Right hindlimb (tissue), 1 donor: Measurements from ENCODE around the gene TMEM178B.
A peak's percentile ranks its signal among the peaks of the same experiment; 100 is the strongest.
"Not testable (repeated sequence)": the region's sequence is repeated elsewhere in the genome, so short reads cannot be mapped to it uniquely, and the experiment has no call there.

Experiments
- DNase-seq: peaks from one replicate; pipeline ENCODE4 v3.0.0-alpha.2; 2018

TMEM178B gene

DNA sequence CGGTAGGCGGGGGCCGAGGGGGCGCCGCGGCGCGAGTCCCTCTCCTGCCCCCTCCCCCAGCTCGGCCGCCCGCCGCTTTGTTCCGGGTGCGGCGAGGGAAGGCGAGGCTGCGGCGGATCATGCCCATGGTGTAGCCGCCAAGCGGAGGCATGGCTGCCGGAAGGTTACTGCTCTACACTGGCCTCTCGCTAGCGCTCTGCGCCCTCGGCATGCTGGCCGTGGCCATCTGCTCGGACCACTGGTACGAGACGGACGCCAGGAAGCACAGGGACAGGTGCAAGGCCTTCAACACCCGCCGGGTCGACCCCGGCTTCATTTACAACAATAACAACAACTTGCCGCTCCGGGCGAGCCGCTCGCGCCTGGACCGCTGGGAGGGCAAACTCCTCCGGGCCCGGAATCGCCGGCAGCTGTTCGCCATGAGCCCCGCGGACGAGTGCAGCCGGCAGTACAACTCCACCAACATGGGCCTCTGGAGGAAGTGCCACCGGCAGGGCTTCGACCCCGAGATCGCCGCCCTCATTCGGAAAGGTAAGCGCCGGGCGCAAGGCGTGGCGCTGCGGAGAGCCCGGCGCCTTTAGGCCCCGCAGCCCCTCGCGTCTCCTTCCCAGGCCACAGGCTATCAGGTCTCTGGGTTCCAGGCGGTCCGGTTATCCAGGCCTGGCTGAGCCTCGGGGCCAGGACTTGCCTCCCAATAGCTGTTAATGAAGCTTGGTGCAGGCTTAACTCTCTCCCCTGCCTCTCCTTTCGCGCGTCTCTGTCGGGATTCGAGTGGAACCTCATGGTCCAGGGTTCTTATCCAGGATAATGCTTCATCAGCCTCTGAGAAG, 513 bp downstream of the TMEM178B start:
- DNase-seq = peak; percentile 17

DNA sequence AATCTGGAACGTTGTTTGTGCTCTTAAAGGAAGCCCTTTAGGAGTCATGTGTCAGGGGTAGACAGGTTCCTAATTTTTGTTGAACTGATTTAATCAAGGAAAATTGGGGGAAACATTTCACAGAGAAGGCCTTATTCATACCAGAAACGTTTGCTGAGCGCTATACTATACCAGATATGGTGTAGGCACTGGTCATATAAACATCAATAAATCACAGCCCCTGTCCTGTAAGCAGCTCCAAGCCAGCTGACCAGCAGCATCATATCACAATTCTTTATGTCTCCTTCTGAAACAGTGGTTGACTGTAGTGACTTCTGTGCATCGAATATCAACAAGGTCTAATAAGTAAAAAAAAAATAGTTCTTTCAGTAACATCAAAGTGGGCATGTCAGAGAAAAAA, 1.1 kb downstream of the TMEM178B start:
- no peak for DNase-seq

DNA sequence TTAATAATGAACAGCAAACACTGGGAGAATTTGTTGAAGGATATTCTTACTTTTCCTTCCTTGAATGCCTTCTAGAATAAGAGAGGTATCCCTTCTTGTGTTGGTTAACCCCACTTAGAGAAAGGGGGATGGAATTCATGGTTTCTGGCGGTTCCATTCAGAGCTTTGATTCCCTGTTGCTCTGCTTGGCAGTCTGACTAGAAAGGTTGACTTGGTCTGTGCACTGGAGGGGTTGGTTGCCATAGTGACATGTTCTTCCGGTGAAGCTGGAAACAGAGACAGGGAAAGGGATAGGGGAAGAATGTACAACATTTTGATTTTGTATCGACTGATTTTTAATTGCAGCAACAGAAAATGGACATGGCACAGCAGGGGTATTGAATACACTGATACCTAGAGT, 2.5 kb downstream of the TMEM178B start:
- no peak for DNase-seq

DNA sequence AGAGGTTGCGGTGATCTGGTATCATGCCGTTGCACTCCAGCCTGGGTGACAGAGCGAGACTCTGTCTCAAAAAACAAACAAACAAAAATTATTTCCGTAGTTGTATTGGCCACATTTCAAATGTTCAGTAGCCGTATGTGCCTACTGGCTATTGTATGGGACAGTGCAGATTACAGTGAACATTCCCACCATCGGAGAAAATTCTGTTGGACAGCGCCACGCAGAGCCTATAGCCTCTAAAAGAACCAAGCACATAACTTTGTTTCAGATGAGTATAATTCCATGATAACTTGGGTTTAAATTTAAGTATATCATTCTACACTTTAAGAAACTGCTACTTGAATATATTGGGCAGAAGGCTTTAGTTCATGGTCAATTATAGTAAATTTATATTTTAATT, 5.4 kb downstream of the TMEM178B start:
- DNase-seq = no peak

DNA sequence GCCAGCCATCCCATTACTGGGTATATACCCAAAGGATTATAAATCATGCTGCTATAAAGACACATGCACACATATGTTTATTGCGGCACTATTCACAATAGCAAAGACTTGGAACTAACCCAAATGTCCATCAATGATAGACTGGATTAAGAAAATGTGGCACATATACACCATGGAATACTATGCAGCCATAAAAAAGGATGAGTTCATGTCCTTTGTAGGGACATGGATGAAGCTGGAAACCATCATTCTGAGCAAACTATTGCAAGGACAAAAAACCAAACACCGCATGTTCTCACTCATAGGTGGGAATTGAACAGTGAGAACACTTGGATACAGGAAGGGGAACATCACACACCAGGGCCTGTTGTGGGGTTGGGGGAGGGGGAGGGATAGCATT, 15.6 kb downstream of the TMEM178B start:
- DNase-seq = not testable (repeated sequence)

DNA sequence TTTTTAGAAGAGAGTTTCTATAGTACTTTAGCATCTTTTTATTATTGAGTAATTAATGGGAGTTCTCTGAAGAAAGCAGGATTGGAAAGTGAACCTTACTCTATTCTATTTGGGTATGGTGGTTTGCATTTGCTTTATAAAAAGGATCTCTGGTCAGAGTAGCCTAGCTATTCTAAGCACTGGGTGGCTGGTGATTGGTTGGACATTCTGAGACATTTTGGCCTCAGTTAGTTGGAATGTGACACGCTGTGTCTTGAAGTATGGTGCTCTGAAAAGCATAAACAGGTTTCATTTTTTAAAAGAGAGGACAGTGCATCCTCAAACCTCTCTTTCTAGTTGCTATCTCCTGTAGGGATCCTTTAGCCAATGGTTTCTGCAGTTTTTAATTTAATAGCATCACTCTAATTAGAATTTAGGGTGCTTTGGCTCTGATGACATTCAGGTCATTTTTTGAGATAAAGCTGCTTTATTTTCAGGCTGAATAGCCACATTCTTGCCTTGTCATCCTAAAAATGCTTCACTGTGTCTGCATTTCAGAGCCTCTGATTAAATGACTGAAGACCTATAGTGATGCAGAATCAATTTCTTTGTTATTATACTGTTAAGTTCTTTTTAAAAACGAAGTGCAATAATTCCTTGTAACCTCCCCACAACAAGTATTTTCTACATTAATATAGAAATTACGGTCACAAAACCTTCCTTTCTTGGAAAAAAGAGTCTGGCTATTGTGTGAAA, 20.6 kb downstream of the TMEM178B start:
- no peak for DNase-seq

DNA sequence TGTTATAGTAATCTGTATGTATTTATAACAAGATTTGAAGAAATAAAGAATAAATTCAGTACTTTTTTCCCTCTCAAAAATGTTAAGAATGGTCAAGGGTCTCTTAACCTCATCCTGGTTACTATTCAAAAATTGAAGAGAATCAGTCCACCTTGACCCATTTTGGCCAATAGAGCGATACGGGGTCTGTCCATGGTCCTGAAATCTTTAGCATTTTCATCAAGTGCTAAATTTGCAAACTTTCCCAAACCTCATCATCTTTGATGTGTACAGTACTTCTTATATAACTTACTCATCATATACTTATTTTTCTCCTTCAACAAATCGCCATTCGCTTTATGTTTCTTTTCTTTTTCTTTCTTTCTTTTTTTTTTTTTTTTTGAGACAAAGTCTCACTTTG, 23.6 kb downstream of the TMEM178B start:
- DNase-seq = no peak

DNA sequence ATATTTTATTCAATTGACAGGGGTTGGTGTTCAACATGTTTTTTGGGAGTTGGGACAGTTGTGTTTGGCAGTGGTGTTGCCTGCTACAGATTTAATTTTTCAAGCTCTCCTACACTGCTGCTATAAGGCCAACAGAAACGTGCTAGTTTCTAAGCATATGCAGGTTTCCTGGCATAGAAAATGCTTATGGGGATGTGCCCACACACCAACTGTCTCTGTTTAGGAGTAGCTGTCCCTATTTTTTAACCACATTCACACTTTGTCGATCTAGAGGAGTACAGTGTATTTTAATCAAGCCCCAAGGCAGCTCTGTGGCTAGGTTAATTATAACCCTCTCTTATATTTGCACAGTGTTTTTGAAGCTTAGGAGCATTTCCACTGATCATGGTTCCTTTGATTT, 28.6 kb downstream of the TMEM178B start:
- no peak for DNase-seq

DNA sequence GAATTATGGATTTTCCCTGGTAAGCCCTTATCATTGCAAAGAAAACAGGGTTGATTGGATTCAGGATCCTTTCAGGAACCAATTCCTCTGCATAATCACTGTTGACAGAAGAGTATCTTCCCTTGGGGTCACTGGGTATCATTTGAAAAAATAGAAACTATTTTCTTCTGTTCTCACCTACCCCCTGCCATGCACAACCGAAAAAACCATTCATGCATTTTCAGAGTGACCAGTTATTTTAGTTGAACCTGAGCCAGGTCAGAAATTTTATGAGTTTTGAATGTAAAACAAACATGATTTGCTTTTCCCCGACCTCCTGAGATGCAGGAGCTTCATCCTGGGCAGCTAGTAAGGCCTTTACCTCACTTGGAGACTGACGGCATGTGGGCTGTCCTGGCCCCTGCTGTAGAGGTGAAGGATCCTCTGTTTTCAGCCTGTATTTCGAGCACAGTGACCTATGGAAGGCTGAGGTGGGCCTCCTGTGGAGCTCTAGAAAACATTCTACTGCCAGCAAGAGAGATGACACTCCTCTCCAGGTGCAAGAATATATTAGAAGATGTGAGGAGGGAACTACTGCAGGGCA, 30.1 kb downstream of the TMEM178B start:
- DNase-seq = no peak

DNA sequence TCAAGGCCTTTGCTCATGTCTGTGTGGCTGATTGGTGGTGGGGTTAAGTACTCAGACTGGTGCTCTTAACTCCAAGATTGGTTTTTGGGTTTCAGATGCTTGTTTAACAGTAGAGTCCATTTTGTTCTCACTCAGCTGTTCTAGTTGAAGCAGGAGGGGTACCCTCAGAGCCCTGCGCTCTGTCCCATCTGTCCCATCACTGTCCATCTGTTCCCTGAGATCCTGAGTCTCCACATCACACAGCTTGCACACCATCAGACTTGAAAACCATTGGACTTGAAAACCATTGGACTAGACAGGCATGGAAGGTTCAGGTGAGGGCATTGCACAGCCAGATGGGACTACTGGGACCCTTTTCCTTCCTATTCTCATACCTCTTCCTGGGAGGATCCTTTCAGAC, 39.3 kb downstream of the TMEM178B start:
- no peak for DNase-seq

DNA sequence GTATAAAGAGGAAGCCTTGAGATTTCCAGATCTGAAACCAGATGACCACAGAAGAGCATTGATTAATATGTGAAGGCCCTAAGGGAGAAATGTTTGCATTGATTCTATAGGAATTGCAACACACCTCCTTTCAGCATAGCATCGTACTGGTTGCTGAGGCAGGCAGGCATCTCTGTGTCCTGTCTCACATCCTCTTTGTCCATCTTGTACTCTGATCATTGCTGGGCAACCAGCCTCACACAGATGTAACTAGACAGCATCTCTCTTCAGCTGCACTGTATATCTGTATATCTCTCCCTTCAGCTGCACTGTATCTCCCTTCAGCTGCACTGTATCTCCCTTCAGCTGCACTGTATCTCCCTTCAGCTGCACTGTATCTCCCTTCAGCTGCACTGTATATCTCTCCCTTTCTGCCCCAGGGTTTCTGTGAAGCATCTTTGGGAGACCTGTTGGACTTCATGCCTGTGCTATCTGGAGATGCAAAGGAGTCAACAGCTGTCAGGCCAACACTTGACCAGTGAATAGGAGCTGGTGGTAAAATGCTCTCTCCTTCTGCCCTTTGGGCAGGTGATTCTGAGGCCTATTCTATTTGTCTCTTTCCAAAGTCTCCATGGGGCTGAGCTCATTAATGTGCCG, 40.3 kb downstream of the TMEM178B start:
- no peak for DNase-seq

DNA sequence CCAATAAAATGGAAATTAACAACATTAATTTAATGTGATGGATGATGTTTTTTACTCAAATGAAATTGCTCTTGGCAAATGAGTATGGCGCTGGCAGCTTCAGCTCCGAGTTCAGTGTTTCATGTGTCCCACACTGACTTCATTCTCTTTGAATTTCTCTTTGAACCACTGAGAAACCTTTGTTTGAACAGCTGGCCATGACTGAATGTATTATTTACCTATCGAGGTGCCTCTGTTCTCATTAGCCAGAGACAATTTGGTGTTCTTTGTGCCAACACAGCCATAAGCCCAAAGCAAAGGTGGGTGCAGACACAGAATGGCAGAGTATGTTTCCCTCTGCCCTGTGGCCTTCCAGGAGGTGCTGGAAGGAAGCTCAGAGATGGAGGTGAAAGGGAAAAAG, 42.1 kb downstream of the TMEM178B start:
- no peak for DNase-seq

DNA sequence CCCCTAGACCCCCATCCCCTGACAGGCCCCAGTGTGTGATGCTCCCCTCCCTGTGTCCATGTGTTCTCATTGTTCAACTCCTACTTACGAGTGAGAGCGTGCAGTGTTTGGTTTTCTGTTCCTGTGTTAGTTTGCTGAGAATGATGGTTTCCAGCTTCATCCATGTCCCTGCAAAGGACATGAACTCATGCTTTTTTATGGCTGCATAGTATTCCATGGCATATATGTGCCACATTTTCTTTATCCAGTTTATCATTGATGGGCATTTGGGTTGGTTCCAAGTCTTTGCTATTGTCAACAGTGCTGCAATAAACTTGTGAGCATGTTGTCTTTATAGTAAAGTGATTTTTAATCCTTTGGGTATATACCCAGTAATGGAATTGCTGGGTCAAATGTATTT, 42.8 kb downstream of the TMEM178B start:
- not testable (repeated sequence) for DNase-seq

DNA sequence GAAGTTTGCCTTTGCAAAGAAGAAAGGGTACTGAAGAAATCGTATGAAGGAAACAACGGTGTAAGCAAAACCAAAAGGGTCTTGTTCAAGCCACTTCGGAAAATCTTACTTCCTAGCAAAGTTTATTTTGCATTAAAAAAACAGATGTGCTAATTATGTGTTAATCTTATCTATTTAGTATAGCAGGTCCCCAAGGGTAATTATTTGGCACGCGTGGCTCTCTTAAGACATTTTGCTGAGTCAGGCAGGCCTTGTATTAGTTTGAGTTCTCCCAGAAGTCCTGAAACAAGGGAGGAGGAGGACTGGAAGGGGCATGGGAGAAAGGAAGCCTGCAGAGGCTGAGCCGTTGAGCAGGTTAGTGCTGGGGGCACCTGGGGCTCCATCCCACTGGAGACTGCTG, 44.9 kb downstream of the TMEM178B start:
- DNase-seq = no peak

DNA sequence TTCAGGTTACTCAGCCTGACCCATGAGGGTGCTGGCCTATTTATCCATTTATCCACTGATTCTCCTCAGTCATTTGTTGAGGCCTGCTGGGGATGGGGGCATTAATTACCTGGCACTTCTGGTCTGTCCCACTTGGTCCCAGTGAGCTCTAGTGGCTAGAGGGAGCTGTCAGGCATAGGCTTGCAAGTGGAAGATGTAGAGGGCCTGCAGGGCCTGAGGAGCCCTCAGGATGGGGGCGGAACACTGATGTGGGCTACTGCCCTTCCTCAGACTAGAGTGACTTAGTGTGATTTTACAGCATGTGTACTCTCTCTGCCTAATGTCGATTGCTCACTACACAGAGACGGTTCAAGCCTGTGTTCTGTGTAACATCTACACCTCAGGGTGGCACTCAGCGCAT, 45.3 kb downstream of the TMEM178B start:
- DNase-seq = no peak

DNA sequence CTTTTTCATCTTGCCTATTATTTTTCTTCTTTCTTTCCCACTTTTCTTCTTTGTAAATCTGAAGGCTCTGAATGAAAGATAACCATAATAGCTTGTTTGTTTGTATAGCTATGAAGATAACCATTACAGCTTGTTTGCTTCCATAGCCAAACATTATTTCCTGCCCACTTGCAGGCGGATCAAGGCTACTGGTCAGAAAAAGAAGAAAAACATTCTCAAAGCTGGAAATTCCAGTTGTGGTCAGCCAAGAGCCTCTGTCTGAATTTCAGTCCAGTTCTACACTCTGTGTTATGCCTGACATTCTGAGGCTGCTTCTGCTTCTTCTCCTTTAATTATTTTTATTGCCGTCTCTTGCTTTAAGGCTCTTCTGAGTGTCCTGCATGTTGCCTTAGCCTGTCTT, 48.9 kb downstream of the TMEM178B start:
- DNase-seq = no peak

DNA sequence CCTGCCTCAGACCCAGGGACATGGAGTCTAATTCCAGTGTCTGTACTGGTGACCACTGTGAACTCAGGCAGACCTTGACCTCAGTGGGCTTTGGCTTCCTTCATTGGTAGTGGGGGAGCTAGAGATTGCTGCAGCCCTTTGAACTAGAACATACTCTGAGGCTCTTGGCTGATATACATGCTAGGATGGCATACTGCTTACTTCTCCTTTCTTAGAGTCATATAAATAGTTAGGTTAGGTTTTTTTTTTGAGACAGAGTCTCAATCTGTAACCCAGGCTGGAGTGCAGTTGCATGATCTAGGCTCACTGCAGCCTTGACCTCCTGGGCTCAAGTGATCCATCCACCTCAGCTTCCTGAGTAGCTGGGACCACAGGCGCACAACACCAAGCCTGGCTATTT, 49.7 kb downstream of the TMEM178B start:
- DNase-seq = no peak

DNA sequence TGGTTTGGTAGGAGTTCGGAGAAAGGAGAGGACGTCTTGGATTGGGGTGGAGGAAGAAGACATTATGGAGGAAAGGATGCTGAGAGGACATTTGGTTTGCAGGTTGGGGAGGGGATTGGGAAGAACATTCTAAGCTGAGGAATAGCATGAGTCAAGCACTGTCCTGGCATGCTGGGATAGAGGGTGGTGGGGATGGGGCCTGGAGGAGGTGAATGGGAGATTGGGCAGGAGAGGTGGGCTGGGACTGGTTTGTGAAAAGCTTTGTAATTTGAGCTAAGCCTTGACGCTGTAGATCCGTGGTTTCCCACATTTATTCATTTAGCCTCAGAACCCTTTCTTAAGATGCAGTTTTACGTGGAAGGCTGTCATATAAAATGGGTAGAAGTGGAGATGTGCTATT, 52.2 kb downstream of the TMEM178B start:
- DNase-seq = no peak

DNA sequence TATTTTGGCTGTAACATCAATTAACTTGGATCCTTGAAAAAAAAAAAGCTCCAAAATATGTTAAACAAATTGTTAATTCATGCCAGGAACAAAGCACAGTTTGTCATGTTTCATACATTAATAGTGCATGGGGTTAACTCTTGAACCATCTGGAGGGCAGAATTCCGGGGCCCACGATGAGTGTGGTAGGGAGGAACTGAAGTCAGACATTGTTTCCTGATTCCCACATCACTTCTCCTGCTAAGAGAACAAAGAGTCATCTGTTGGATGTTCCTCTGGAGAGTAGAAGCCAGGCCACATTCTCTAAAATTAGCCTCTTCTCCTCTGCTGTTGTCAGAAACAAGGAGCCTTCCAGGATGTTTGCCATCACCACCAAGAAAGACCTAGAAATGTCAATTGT, 54.6 kb downstream of the TMEM178B start:
- no peak for DNase-seq

DNA sequence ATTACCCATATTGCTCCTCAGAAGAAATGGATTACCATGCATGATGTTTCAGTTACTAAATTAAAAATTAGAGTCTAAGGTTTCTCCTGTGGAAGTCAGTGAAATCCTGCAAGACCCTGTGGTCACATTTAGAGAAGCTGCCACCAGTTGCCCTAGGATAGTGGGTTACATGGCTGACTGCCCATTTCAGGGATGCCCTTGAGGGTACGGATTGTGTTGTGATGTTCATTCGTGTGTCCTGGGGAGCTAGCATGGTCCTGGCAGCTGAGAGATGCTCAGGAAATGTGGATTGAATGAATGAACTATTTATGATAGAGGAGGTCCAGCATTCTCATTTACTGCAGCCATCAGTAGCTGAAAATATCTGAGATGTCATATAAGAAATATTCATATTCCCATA, 55.1 kb downstream of the TMEM178B start:
- DNase-seq = no peak

DNA sequence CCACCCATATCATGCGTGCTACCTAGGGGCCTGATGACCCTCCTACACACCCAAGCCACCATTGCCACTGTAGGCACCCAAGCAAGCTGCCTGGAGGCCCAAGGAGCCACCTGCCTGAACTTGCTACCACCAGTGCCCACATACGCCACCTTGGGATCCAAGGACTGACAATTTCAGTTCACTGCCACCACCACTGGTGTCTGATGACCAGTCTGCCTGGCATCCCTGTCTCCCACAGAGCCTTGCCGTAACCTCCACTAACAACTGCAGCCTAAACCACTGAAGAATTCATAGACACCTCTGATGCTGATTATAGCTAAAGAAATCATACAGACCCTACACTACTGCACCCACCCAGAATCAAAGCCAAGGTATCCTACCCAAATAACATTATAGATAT, 58.8 kb downstream of the TMEM178B start:
- no peak for DNase-seq

DNA sequence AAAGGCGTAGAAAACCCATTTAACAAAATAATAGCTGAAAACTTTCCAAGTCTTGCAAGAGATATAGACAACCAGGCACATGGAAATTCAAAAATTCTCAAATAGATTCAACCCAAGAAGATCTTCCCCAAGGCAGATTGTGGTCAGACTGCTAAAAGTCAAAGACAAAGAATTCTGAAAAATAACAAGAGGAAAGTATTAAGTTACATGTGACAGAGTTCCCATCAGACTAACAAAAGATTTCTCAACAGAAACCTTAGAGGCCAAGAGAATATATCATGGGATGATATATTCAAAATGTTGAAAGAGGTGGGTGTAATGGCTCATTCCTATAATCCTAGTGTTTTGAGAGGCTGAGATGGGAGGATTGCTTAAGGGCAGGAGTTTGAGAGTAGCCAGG, 59.8 kb downstream of the TMEM178B start:
- DNase-seq = no peak

DNA sequence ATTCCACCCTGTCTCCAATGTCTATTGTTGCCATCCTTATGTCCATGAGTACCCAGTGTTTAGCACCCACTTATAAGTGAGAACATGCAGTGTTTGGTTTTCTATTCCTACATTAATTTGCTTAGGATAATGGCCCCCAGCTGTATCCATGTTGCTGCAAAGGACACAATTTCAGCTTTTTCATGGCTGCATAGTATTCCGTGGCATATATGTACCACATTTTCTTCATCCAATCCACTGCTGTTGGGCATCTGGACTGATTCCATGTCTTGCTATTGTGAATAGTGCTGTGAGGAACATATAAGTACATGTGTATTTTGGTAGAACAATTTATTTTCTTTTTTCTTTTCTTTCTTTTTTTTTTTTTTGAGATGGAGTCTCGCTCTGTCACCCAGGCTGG, 68.2 kb downstream of the TMEM178B start:
- DNase-seq = no peak
